GM12891 (cell line): ENCODE measurements around the gene SLC2A2.

Experiments used
- PAX5 ChIP-seq: IDR thresholded peaks from 2 replicates; pipeline ENCODE4 v1.6.1; 2011; ENCODE audit warnings: low read length, moderate library complexity, mild to moderate bottlenecking; ENCODE audit not compliant: insufficient read depth, severe bottlenecking
- POLR2A ChIP-seq: IDR thresholded peaks from 2 replicates; pipeline ENCODE4 v1.6.1; 2011; ENCODE audit warnings: low read depth, low read length, control low read depth
- SPI1 ChIP-seq: IDR thresholded peaks from 2 replicates; pipeline ENCODE4 v1.6.1; 2011; ENCODE audit warnings: low read depth, low read length, control low read depth
- TAF1 ChIP-seq: IDR thresholded peaks from 2 replicates; pipeline ENCODE4 v1.6.1; 2011; ENCODE audit warnings: low read depth, low read length, control low read depth

GRCh38 chr3:171058058-171058457 is 31.5 kb upstream of the SLC2A2 start:
- TF ChIP-seq POLR2A, result no peak
- TF ChIP-seq SPI1, result no peak
- TF ChIP-seq TAF1, result no peak
- TF ChIP-seq PAX5, result no peak
